Panc1 (cell line): ENCODE data around the gene MRGPRD. TPM values are rescaled to one million over a fixed set of nuclear protein-coding genes. Genes with fewer than 3 reads are reported as not detected.

Experiments
- ATAC-seq: fragments of 200-7000 bp; cut with Tn5 transposase; 2 replicates; pipeline ENCODE4 v1.9.1; 2020; ENCODE audit warnings: mild to moderate bottlenecking, moderate library complexity
- BruUV-seq: library from RNA; stranded (reverse); fragments of 400-500 nt; replicated peaks from 2 replicates; lab custom pipeline; 2021; lab: Mats Ljungman, UMichigan
- CTCF ChIA-PET: fragments of 300-600 bp; sonication (Branson Sonifier 250); formaldehyde crosslinking; loops from one replicate; lab custom pipeline; 2022; ENCODE audit warnings: antibody characterized with exemption; lab: Charles Lee
- POLR2A ChIA-PET: fragments of 300-600 bp; sonication (Branson Sonifier 250); formaldehyde crosslinking; loops from one replicate; lab custom pipeline; 2022; ENCODE audit warnings: antibody characterized with exemption; lab: Charles Lee
- DNase-seq: peaks from one replicate; pipeline ENCODE4 v3.0.0-alpha.2; 2010; ENCODE audit warnings: low read depth, low spot score
- H3K27ac ChIP-seq: 2 replicates; pipeline ENCODE4 v1.5.1; 2011; ENCODE audit warnings: mild to moderate bottlenecking, low read length, inconsistent platforms
- H3K27me3 ChIP-seq: fragments of 200-500 bp; sonication (Bioruptor generic); 2 replicates; pipeline ENCODE4 v1.6.0; 2014; ENCODE audit warnings: low read length, inconsistent platforms; ENCODE audit not compliant: control insufficient read depth, insufficient read depth
- H3K36me3 ChIP-seq: fragments of 200-500 bp; sonication (Bioruptor generic); 2 replicates; pipeline ENCODE4 v1.5.1; 2014; ENCODE audit warnings: inconsistent platforms, mild to moderate bottlenecking, low read length, moderate library complexity; ENCODE audit not compliant: control insufficient read depth, insufficient read depth
- H3K4me1 ChIP-seq: 2 replicates; pipeline ENCODE4 v1.5.1; 2011; ENCODE audit warnings: inconsistent platforms, mild to moderate bottlenecking, low read length, moderate library complexity; ENCODE audit not compliant: control insufficient read depth, insufficient read depth
- H3K4me3 ChIP-seq, 2 experiments: 2 replicates each; pipeline ENCODE4 v1.5.1; 2011 to 2012; ENCODE audit warnings: low read depth in 2 of 2, low read length in 2 of 2, mild to moderate bottlenecking in 2 of 2, inconsistent platforms in 1 of 2, moderate library complexity in 1 of 2
- H3K9me3 ChIP-seq: fragments of 200-500 bp; sonication (Bioruptor generic); 2 replicates; pipeline ENCODE4 v1.5.1; 2014; ENCODE audit warnings: low read depth, mild to moderate bottlenecking, inconsistent platforms, low read length, moderate library complexity; ENCODE audit not compliant: control insufficient read depth, insufficient read depth
- POLR2AphosphoS5 ChIP-seq: IDR thresholded peaks from 2 replicates; pipeline ENCODE4 v1.6.1; 2012; ENCODE audit warnings: mild to moderate bottlenecking, low read depth, low read length, moderate library complexity
- SIN3A ChIP-seq: IDR thresholded peaks from 2 replicates; pipeline ENCODE4 v1.6.1; 2012; ENCODE audit warnings: low read depth, mild to moderate bottlenecking, low read length, moderate library complexity, borderline replicate concordance; ENCODE audit not compliant: insufficient read depth
- TCF7L2 ChIP-seq: IDR thresholded peaks from 2 replicates; pipeline ENCODE4 v1.6.1; 2011; ENCODE audit warnings: mild to moderate bottlenecking, low read depth, low read length, inconsistent platforms
- in situ Hi-C: cut with HindIII; loops from 2 replicates; pipeline ENCODE4 v1.10.0; 2016; ENCODE audit warnings: low sequenced_read_pairs, low pct_unique_long_range_greater_than_20kb
- intact Hi-C: fragments of 100-400 bp; cut with micrococcal nuclease; formaldehyde crosslinking; loops from one replicate; pipeline ENCODE4 v1.10.0; 2022; ENCODE audit not compliant: unreplicated experiment
- total RNA-seq: library from RNA; stranded (reverse); gene quantifications from one replicate; pipeline ENCODE4 v1.2.1, GENCODE V29; 2021; ENCODE audit not compliant: unreplicated experiment
- TF ChIP-seq, protein P1 (sequence below), 2 experiments: IDR thresholded peaks; 2 replicates each; pipeline ENCODE4 v1.6.1; 2011 to 2012; ENCODE audit warnings: low read depth in 2 of 2, control low read depth in 1 of 2, low read length in 1 of 2, mild to moderate bottlenecking in 1 of 2, moderate library complexity in 1 of 2; ENCODE audit not compliant: insufficient read depth in 1 of 2
- TF ChIP-seq, protein P2 (sequence below): fragments of 450-650 bp; IDR thresholded peaks from 2 replicates; pipeline ENCODE4 v1.5.1; 2017; ENCODE audit warnings: mild to moderate bottlenecking

MRGPRD gene
- total RNA-seq, 1 experiment from 2014 or later, result not detected

DNA sequence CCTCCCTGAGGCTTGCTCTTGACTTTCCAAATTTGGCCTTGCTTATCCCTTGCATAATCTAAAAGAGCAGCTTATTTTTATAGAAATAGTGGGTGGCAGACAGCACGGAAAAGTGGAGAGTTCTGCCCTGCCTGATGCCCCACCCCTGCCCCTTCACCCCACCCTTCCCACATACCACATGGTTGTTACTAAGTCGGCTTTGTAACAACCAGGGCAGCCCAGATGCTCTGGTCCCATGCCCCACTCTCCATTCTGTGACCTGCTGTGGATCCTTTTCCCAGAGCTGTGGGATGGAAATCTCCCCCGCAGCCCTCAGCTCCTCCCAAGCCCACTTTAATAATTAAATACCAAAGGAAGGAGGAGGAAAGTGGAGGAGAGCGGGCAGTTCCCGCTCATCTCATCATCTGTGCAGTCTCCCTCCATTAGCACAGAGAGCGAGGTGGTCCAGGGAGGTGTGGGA, 21.4 kb upstream of the MRGPRD start:
- intact Hi-C loops, result no loop called here
- ATAC-seq (no peak), DNase-seq (no peak)
- Histone ChIP-seq H3K36me3 (no peaks in the 10 kb centered on the region), H3K27ac (no peak overlapping the region), H3K4me1 (peaks cover 7% of the 10 kb centered on the region), H3K9me3 (no peaks in the 10 kb centered on the region), H3K4me3 (no peak overlapping the region), H3K27me3 (no peaks in the 10 kb centered on the region)
- TF ChIP-seq POLR2AphosphoS5 (no peak), SIN3A (no peak), TCF7L2 (no peak)
- TF ChIP-seq, protein P1, sequence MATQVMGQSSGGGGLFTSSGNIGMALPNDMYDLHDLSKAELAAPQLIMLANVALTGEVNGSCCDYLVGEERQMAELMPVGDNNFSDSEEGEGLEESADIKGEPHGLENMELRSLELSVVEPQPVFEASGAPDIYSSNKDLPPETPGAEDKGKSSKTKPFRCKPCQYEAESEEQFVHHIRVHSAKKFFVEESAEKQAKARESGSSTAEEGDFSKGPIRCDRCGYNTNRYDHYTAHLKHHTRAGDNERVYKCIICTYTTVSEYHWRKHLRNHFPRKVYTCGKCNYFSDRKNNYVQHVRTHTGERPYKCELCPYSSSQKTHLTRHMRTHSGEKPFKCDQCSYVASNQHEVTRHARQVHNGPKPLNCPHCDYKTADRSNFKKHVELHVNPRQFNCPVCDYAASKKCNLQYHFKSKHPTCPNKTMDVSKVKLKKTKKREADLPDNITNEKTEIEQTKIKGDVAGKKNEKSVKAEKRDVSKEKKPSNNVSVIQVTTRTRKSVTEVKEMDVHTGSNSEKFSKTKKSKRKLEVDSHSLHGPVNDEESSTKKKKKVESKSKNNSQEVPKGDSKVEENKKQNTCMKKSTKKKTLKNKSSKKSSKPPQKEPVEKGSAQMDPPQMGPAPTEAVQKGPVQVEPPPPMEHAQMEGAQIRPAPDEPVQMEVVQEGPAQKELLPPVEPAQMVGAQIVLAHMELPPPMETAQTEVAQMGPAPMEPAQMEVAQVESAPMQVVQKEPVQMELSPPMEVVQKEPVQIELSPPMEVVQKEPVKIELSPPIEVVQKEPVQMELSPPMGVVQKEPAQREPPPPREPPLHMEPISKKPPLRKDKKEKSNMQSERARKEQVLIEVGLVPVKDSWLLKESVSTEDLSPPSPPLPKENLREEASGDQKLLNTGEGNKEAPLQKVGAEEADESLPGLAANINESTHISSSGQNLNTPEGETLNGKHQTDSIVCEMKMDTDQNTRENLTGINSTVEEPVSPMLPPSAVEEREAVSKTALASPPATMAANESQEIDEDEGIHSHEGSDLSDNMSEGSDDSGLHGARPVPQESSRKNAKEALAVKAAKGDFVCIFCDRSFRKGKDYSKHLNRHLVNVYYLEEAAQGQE (IDR thresholded peaks at IDR 0.05; ENCODE audit: insufficient read depth in 1 of 2, low read depth in 2 of 2, low read length in 1 of 2), result no peak
- TF ChIP-seq, protein P2, sequence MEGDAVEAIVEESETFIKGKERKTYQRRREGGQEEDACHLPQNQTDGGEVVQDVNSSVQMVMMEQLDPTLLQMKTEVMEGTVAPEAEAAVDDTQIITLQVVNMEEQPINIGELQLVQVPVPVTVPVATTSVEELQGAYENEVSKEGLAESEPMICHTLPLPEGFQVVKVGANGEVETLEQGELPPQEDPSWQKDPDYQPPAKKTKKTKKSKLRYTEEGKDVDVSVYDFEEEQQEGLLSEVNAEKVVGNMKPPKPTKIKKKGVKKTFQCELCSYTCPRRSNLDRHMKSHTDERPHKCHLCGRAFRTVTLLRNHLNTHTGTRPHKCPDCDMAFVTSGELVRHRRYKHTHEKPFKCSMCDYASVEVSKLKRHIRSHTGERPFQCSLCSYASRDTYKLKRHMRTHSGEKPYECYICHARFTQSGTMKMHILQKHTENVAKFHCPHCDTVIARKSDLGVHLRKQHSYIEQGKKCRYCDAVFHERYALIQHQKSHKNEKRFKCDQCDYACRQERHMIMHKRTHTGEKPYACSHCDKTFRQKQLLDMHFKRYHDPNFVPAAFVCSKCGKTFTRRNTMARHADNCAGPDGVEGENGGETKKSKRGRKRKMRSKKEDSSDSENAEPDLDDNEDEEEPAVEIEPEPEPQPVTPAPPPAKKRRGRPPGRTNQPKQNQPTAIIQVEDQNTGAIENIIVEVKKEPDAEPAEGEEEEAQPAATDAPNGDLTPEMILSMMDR, result no peak
- CTCF ChIA-PET, result no interaction called here
- no TSS peak for BruUV-seq
- POLR2A ChIA-PET, result interaction anchor here (1.0 kb wide), 1 partner anchor 20 kb away, joined by 10 read pairs; no protein-coding TSS in a partner anchor
- in situ Hi-C loops, result no loop called here

DNA sequence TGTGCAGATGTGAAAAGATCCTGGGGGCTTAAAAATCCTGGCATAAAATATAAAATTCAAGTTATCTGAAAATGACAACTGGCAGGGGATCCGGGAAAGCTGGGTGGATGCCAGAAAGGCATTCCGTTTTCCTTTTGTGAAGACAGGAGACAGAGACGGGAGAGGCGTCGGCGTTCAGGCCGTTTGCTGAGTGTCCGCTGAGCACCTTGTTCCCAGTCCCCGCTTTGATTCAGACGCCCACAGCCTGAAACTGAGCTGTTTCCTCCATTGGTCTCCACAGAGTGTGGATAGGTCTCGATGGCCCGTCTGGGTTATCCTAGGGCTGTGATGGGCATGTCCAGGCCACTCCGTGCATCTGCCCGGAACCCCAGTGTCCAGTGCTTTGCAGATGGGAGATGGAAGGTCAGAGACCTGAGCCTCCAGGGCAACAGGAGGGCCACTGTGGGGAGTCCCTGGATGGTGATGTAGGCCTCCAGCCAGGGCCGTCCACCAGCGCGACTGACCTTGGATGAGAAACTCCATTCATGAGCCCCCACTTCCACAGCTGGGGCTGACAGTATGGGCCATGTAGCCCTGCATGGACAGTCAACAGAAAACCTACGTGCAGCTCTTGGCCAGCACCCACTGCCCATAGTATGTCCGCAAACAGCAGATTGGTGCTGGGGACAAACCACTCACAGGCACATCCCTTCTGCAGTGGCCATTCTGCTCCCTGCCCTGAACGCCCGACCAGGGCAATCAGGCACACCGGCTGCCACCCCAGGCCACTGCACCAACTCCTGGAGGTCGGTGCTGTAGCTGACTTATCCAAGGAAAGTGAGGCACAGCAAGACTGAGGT, 20.7 kb upstream of the MRGPRD start:
- in situ Hi-C loops (no loop called here), intact Hi-C loops (no loop called here)
- no peak for DNase-seq
- H3K4me3 ChIP-seq, result no peak overlapping the region
- POLR2A ChIA-PET, result interaction anchor here (1.0 kb wide), 1 partner anchor 21 kb away, joined by 10 read pairs; no protein-coding TSS in a partner anchor
- TF ChIP-seq SIN3A (no peak), POLR2AphosphoS5 (no peak), TCF7L2 (no peak)
- TF ChIP-seq, protein P1 (IDR thresholded peaks at IDR 0.05; ENCODE audit: insufficient read depth in 1 of 2, low read depth in 2 of 2, low read length in 1 of 2), result no peak
- TF ChIP-seq, protein P2, result no peak
- H3K36me3 ChIP-seq, result no peaks in the 10 kb centered on the region
- H3K27me3 ChIP-seq, result no peaks in the 10 kb centered on the region
- no TSS peak for BruUV-seq
- peaks cover 7% of the 10 kb centered on the region for H3K4me1 ChIP-seq
- H3K9me3 ChIP-seq, result no peaks in the 10 kb centered on the region
- no peak for ATAC-seq
- CTCF ChIA-PET, result no interaction called here
- no peak overlapping the region for H3K27ac ChIP-seq
